GM19240 (cell line): ENCODE results near the gene SLCO4A1.

Experiments used
- DNase-seq: peaks from one replicate; pipeline ENCODE4 v3.0.0; 2011; ENCODE audit warnings: low spot score; ENCODE audit not compliant: insufficient read length

The SLCO4A1 gene

GRCh38 chr20:62651285-62652021 lies 9.2 kb downstream of the SLCO4A1 start:
- DNase-seq: peak; percentile 94

- peak; percentile 90 for DNase-seq
Observed at GRCh38 chr20:62652041-62652893, 10.0 kb downstream of the SLCO4A1 start.

- no peak for DNase-seq
Observed at GRCh38 chr20:62652894-62653305, 10.6 kb downstream of the SLCO4A1 start.

GRCh38 chr20:62653373-62653772 lies 11.1 kb downstream of the SLCO4A1 start:
- DNase-seq: no peak

GRCh38 chr20:62653951-62654685 lies 11.8 kb downstream of the SLCO4A1 start:
- no peak for DNase-seq

GRCh38 chr20:62655282-62656196 lies 13.2 kb downstream of the SLCO4A1 start:
- no peak for DNase-seq

GRCh38 chr20:62656197-62656918 lies 14.1 kb downstream of the SLCO4A1 start:
- DNase-seq: no peak

- no peak for DNase-seq
Observed at GRCh38 chr20:62656919-62657588, 14.8 kb downstream of the SLCO4A1 start.

- DNase-seq: no peak
Observed at GRCh38 chr20:62657589-62657942, 15.3 kb downstream of the SLCO4A1 start.

- DNase-seq: no peak
Observed at GRCh38 chr20:62657956-62658355, 15.7 kb downstream of the SLCO4A1 start.

- DNase-seq: no peak
Observed at GRCh38 chr20:62658593-62659178, 16.4 kb downstream of the SLCO4A1 start.

- DNase-seq: no peak
Observed at GRCh38 chr20:62659488-62660239, 17.4 kb downstream of the SLCO4A1 start.

GRCh38 chr20:62660240-62660615 lies 17.9 kb downstream of the SLCO4A1 start:
- DNase-seq: no peak

GRCh38 chr20:62660768-62661167 lies 18.5 kb downstream of the SLCO4A1 start:
- DNase-seq: no peak

GRCh38 chr20:62661647-62662046 lies 19.3 kb downstream of the SLCO4A1 start:
- no peak for DNase-seq

- DNase-seq: no peak
Observed at GRCh38 chr20:62662422-62662821, 20.1 kb downstream of the SLCO4A1 start.

- no peak for DNase-seq
Observed at GRCh38 chr20:62663145-62664018, 21.1 kb downstream of the SLCO4A1 start.
